ENCODE data around the gene CD48. TPM values are rescaled to one million over a fixed set of nuclear protein-coding genes. Genes with fewer than 3 reads are reported as not detected.
A peak's percentile ranks its signal among the peaks of the same experiment; 100 is the strongest.

The CD48 gene
- total RNA-seq, 1 experiment from 2014 or later, result 0.20 TPM

- no peak for TF ChIP-seq TCF7L2 (IDR thresholded peaks at IDR 0.05; ENCODE audit: borderline replicate concordance, extremely low read depth, insufficient read depth, insufficient read length)
- no peak for TF ChIP-seq POLR2AphosphoS5 (IDR thresholded peaks at IDR 0.05; ENCODE audit: low read depth, low read length)
- TF ChIP-seq CEBPB (IDR thresholded peaks at IDR 0.05; ENCODE audit: low read depth), result no peak
- TF ChIP-seq ZBTB33 (IDR thresholded peaks at IDR 0.05; ENCODE audit: extremely low read depth, insufficient replicate concordance, low read length), result no peak
- peak; percentile 10; the same call in 1 of the 2 replicates for ATAC-seq
- no peak for DNase-seq (ENCODE audit: low read depth, low spot score)
- Histone ChIP-seq H3K27ac (ENCODE audit: low read depth, low read length) (0 out of 2 replicates have a peak overlapping the region, but pooled peaks have one; percentile 11), H3K79me2 (ENCODE audit: insufficient read depth, low read length) (no peaks in the 10 kb centered on the region), H3K4me1 (ENCODE audit: control insufficient read depth in 1 of 2, insufficient read depth in 2 of 2, low read length in 2 of 2) (peaks cover 6 to 14% of the 10 kb centered on the region in 2 experiments; a peak in 3 of 4 replicates), H4K20me1 (ENCODE audit: insufficient read depth) (no peaks in the 10 kb centered on the region), H3K4me2 (ENCODE audit: low read length) (no peak overlapping the region), H2AFZ (ENCODE audit: low read depth, low read length, poor library complexity, severe bottlenecking) (peak overlapping the region; percentile 91), H3K4me3 (replicated peaks in 1 of 2; ENCODE audit: low read depth in 1 of 2, low read length in 2 of 2) (no peak overlapping the region), H3K9me3 (ENCODE audit: control insufficient read depth in 1 of 2, insufficient read depth in 1 of 2, low read depth in 1 of 2, low read length in 2 of 2) (no peaks in the 10 kb centered on the region), H3K27me3 (ENCODE audit: insufficient read depth, low read length) (no peaks in the 10 kb centered on the region), H3K9me2 (ENCODE audit: insufficient read depth) (no peaks in the 10 kb centered on the region), H3K36me3 (ENCODE audit: control insufficient read depth in 1 of 2, insufficient read depth in 2 of 2, low read length in 2 of 2) (no peaks in the 10 kb centered on the region), H3K9ac (ENCODE audit: low read length) (no peak overlapping the region)
- no TSS peak for BruUV-seq (replicated peaks)
- ChIA-PET RAD21 (ENCODE audit: low non-redundant PET in 1 of 2, low total read pairs in 2 of 2, uncharacterized antibody in 2 of 2, unreplicated experiment in 2 of 2) (no interaction called here), POLR2A (interaction anchor here (1.1 kb wide), 1 partner anchor 228 kb away, joined by 3 read pairs; no protein-coding TSS in a partner anchor), CTCF (interaction anchor here (2.8 to 4.2 kb wide), 2 partner anchors 105 to 227 kb away, joined by 16 to 46 read pairs; partner anchors contain the start of gene ITLN2)
- intact Hi-C loops (cut with micrococcal nuclease), result loop anchor here (1.0 to 10.0 kb wide), 4 partner anchors 51 to 419 kb away; no protein-coding TSS in a partner anchor
These were observed 14.5 kb upstream of the CD48 start for GRCh38 chr1:160726114-160726497.
